ENCODE data around the gene SLC6A6. TPM values are rescaled to one million over a fixed set of nuclear protein-coding genes. Genes with fewer than 3 reads are reported as not detected.

SLC6A6 gene
- total and polyA plus RNA-seq, 4 donors, result 14.3 to 19.7 (median 16.9) TPM

- H3K4me3 ChIP-seq (ENCODE audit: low read depth, low read length), result no peak overlapping the region
- H3K9me3 ChIP-seq (ENCODE audit: control insufficient read depth, insufficient read depth, low read length), result no peaks in the 10 kb centered on the region
- H3K4me1 ChIP-seq (ENCODE audit: control insufficient read depth, insufficient read depth, low read length), result no peaks in the 10 kb centered on the region
- no peak for DNase-seq (ENCODE audit: low read depth in 4 of 6, low spot score in 6 of 6)
- WGBS (ENCODE audit: insufficient coverage), result 91% methylated on average over 17 of the region's 17 CpGs
- H3K36me3 ChIP-seq (ENCODE audit: control insufficient read depth, insufficient read depth, low read length), result peaks cover 51% of the 10 kb centered on the region
- no peaks in the 10 kb centered on the region for H3K27me3 ChIP-seq (ENCODE audit: control insufficient read depth, insufficient read depth, low read length)
- no peak overlapping the region for H3K27ac ChIP-seq (ENCODE audit: low read depth, low read length)
These were observed 92.0 kb downstream of the SLC6A6 start for GRCh38 chr3:14494279-14494972.

- Histone ChIP-seq H3K36me3 (ENCODE audit: control insufficient read depth, insufficient read depth, low read length) (peaks cover 48% of the 10 kb centered on the region), H3K4me3 (ENCODE audit: low read depth, low read length) (no peak overlapping the region), H3K27me3 (ENCODE audit: control insufficient read depth, insufficient read depth, low read length) (no peaks in the 10 kb centered on the region), H3K27ac (ENCODE audit: low read depth, low read length) (no peak overlapping the region), H3K4me1 (ENCODE audit: control insufficient read depth, insufficient read depth, low read length) (no peaks in the 10 kb centered on the region), H3K9me3 (ENCODE audit: control insufficient read depth, insufficient read depth, low read length) (no peaks in the 10 kb centered on the region)
- no peak for DNase-seq (ENCODE audit: low read depth in 4 of 6, low spot score in 6 of 6)
- 73% methylated on average over 5 of the region's 5 CpGs for WGBS (ENCODE audit: insufficient coverage)
These were observed 92.5 kb downstream of the SLC6A6 start for GRCh38 chr3:14494973-14495300.

- Histone ChIP-seq H3K36me3 (ENCODE audit: control insufficient read depth, insufficient read depth, low read length) (peaks cover 42% of the 10 kb centered on the region), H3K4me3 (ENCODE audit: low read depth, low read length) (no peak overlapping the region), H3K27ac (ENCODE audit: low read depth, low read length) (no peak overlapping the region), H3K4me1 (ENCODE audit: control insufficient read depth, insufficient read depth, low read length) (no peaks in the 10 kb centered on the region), H3K27me3 (ENCODE audit: control insufficient read depth, insufficient read depth, low read length) (no peaks in the 10 kb centered on the region), H3K9me3 (ENCODE audit: control insufficient read depth, insufficient read depth, low read length) (no peaks in the 10 kb centered on the region)
- no peak for DNase-seq (ENCODE audit: low read depth in 4 of 6, low spot score in 6 of 6)
- 87% methylated on average over 9 of the region's 9 CpGs for WGBS (ENCODE audit: insufficient coverage)
These were observed 93.9 kb downstream of the SLC6A6 start for GRCh38 chr3:14496351-14496750.

- Histone ChIP-seq H3K4me3 (ENCODE audit: low read depth, low read length) (no peak overlapping the region), H3K27me3 (ENCODE audit: control insufficient read depth, insufficient read depth, low read length) (no peaks in the 10 kb centered on the region), H3K9me3 (ENCODE audit: control insufficient read depth, insufficient read depth, low read length) (peaks cover 2% of the 10 kb centered on the region), H3K4me1 (ENCODE audit: control insufficient read depth, insufficient read depth, low read length) (no peaks in the 10 kb centered on the region), H3K27ac (ENCODE audit: low read depth, low read length) (no peak overlapping the region), H3K36me3 (ENCODE audit: control insufficient read depth, insufficient read depth, low read length) (peaks cover 34% of the 10 kb centered on the region)
- DNase-seq (ENCODE audit: low read depth in 4 of 6, low spot score in 6 of 6), result no peak
- WGBS (ENCODE audit: insufficient coverage), result 66% methylated on average over 10 of the region's 10 CpGs
These were observed 94.9 kb downstream of the SLC6A6 start for GRCh38 chr3:14497321-14497720.

- Histone ChIP-seq H3K4me1 (ENCODE audit: control insufficient read depth, insufficient read depth, low read length) (no peaks in the 10 kb centered on the region), H3K9me3 (ENCODE audit: control insufficient read depth, insufficient read depth, low read length) (peaks cover 9% of the 10 kb centered on the region), H3K36me3 (ENCODE audit: control insufficient read depth, insufficient read depth, low read length) (peaks cover 25% of the 10 kb centered on the region), H3K27me3 (ENCODE audit: control insufficient read depth, insufficient read depth, low read length) (no peaks in the 10 kb centered on the region), H3K4me3 (ENCODE audit: low read depth, low read length) (no peak overlapping the region), H3K27ac (ENCODE audit: low read depth, low read length) (no peak overlapping the region)
- DNase-seq (ENCODE audit: low read depth in 4 of 6, low spot score in 6 of 6), result no peak
These were observed 100.1 kb downstream of the SLC6A6 start for GRCh38 chr3:14502472-14502871.

- Histone ChIP-seq H3K4me1 (ENCODE audit: control insufficient read depth, insufficient read depth, low read length) (no peaks in the 10 kb centered on the region), H3K36me3 (ENCODE audit: control insufficient read depth, insufficient read depth, low read length) (peaks cover 25% of the 10 kb centered on the region), H3K27ac (ENCODE audit: low read depth, low read length) (no peak overlapping the region), H3K9me3 (ENCODE audit: control insufficient read depth, insufficient read depth, low read length) (peaks cover 9% of the 10 kb centered on the region), H3K27me3 (ENCODE audit: control insufficient read depth, insufficient read depth, low read length) (no peaks in the 10 kb centered on the region), H3K4me3 (ENCODE audit: low read depth, low read length) (no peak overlapping the region)
- 96% methylated on average over 12 of the region's 12 CpGs for WGBS (ENCODE audit: insufficient coverage)
- no peak for DNase-seq (ENCODE audit: low read depth in 4 of 6, low spot score in 6 of 6)
These were observed 100.8 kb downstream of the SLC6A6 start for GRCh38 chr3:14503033-14503705.

GRCh38 chr3:14503706-14504065, 101.3 kb downstream of the SLC6A6 start:
- Histone ChIP-seq H3K27ac (ENCODE audit: low read depth, low read length) (no peak overlapping the region), H3K36me3 (ENCODE audit: control insufficient read depth, insufficient read depth, low read length) (peaks cover 25% of the 10 kb centered on the region), H3K4me1 (ENCODE audit: control insufficient read depth, insufficient read depth, low read length) (peaks cover 1% of the 10 kb centered on the region), H3K4me3 (ENCODE audit: low read depth, low read length) (no peak overlapping the region), H3K9me3 (ENCODE audit: control insufficient read depth, insufficient read depth, low read length) (peaks cover 9% of the 10 kb centered on the region), H3K27me3 (ENCODE audit: control insufficient read depth, insufficient read depth, low read length) (no peaks in the 10 kb centered on the region)
- WGBS (ENCODE audit: insufficient coverage), result 95% methylated on average over 15 of the region's 20 CpGs
- no peak for DNase-seq (ENCODE audit: low read depth in 4 of 6, low spot score in 6 of 6)

- peaks cover 25% of the 10 kb centered on the region for H3K36me3 ChIP-seq (ENCODE audit: control insufficient read depth, insufficient read depth, low read length)
- no peaks in the 10 kb centered on the region for H3K27me3 ChIP-seq (ENCODE audit: control insufficient read depth, insufficient read depth, low read length)
- no peak overlapping the region for H3K4me3 ChIP-seq (ENCODE audit: low read depth, low read length)
- peaks cover 9% of the 10 kb centered on the region for H3K4me1 ChIP-seq (ENCODE audit: control insufficient read depth, insufficient read depth, low read length)
- DNase-seq (ENCODE audit: low read depth in 4 of 6, low spot score in 6 of 6), result no peak
- H3K9me3 ChIP-seq (ENCODE audit: control insufficient read depth, insufficient read depth, low read length), result peaks cover 9% of the 10 kb centered on the region
- no peak overlapping the region for H3K27ac ChIP-seq (ENCODE audit: low read depth, low read length)
- 81% methylated on average over 21 of the region's 22 CpGs for WGBS (ENCODE audit: insufficient coverage)
These were observed 102.8 kb downstream of the SLC6A6 start for GRCh38 chr3:14505001-14505802.

GRCh38 chr3:14505803-14506500, 103.5 kb downstream of the SLC6A6 start:
- no peak for DNase-seq (ENCODE audit: low read depth in 4 of 6, low spot score in 6 of 6)
- Histone ChIP-seq H3K36me3 (ENCODE audit: control insufficient read depth, insufficient read depth, low read length) (peaks cover 28% of the 10 kb centered on the region), H3K27ac (ENCODE audit: low read depth, low read length) (no peak overlapping the region), H3K27me3 (ENCODE audit: control insufficient read depth, insufficient read depth, low read length) (no peaks in the 10 kb centered on the region), H3K4me3 (ENCODE audit: low read depth, low read length) (no peak overlapping the region), H3K9me3 (ENCODE audit: control insufficient read depth, insufficient read depth, low read length) (peaks cover 9% of the 10 kb centered on the region), H3K4me1 (ENCODE audit: control insufficient read depth, insufficient read depth, low read length) (peaks cover 9% of the 10 kb centered on the region)
- WGBS (ENCODE audit: insufficient coverage), result 87% methylated on average over 16 of the region's 16 CpGs
